C4-2B (cell line): ENCODE results near the gene TM4SF20.

ENCODE experiments used
- ZFX ChIP-seq: fragments of 450-650 bp; IDR thresholded peaks from 2 replicates; pipeline ENCODE4 v1.6.1; 2017
- TF ChIP-seq, protein P1 (sequence below): fragments of 450-650 bp; conservative IDR thresholded peaks from 2 replicates; pipeline ENCODE4 v1.5.1; 2017; ENCODE audit warnings: mild to moderate bottlenecking

GRCh38 chr2:227351639-227352038 is 27.5 kb downstream of the TM4SF20 start:
- TF ChIP-seq, protein P1, sequence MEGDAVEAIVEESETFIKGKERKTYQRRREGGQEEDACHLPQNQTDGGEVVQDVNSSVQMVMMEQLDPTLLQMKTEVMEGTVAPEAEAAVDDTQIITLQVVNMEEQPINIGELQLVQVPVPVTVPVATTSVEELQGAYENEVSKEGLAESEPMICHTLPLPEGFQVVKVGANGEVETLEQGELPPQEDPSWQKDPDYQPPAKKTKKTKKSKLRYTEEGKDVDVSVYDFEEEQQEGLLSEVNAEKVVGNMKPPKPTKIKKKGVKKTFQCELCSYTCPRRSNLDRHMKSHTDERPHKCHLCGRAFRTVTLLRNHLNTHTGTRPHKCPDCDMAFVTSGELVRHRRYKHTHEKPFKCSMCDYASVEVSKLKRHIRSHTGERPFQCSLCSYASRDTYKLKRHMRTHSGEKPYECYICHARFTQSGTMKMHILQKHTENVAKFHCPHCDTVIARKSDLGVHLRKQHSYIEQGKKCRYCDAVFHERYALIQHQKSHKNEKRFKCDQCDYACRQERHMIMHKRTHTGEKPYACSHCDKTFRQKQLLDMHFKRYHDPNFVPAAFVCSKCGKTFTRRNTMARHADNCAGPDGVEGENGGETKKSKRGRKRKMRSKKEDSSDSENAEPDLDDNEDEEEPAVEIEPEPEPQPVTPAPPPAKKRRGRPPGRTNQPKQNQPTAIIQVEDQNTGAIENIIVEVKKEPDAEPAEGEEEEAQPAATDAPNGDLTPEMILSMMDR = no peak
- no peak for TF ChIP-seq ZFX
